Choroid plexus epithelial cell (primary cell): Measurements from ENCODE around the gene MAPK7.

Source experiments
- DNase-seq: peaks from one replicate; pipeline ENCODE4 v3.0.0-alpha.2; 2010; ENCODE audit warnings: low read depth
- H3K4me3 ChIP-seq: 2 replicates; pipeline ENCODE4 v1.5.1; 2011; ENCODE audit warnings: low read depth, mild to moderate bottlenecking, control low read depth, low read length, moderate library complexity
- CTCF ChIP-seq: conservative IDR thresholded peaks from 2 replicates; pipeline ENCODE4 v1.5.1; 2011; ENCODE audit warnings: low read depth, mild to moderate bottlenecking, control low read depth, inconsistent platforms, low read length, moderate library complexity

Gene MAPK7

GRCh38 chr17:19401321-19402010 lies 23.2 kb downstream of the MAPK7 start:
- no peak for TF ChIP-seq CTCF
- H3K4me3 ChIP-seq = no peak overlapping the region
- DNase-seq = no peak

GRCh38 chr17:19402171-19402570 lies 23.9 kb downstream of the MAPK7 start:
- TF ChIP-seq CTCF = no peak
- no peak overlapping the region for H3K4me3 ChIP-seq
- no peak for DNase-seq

GRCh38 chr17:19403021-19403420 lies 24.7 kb downstream of the MAPK7 start:
- DNase-seq = no peak
- TF ChIP-seq CTCF = no peak
- H3K4me3 ChIP-seq = no peak overlapping the region

- no peak for DNase-seq
Measured at GRCh38 chr17:19404264-19404663, 26.0 kb downstream of the MAPK7 start.

GRCh38 chr17:19405114-19405513 lies 26.8 kb downstream of the MAPK7 start:
- no peak for DNase-seq
- no peak for TF ChIP-seq CTCF
- H3K4me3 ChIP-seq = no peak overlapping the region

More at GRCh38 chr17:19404264-19404663, 26.0 kb downstream of the MAPK7 start:
- TF ChIP-seq CTCF = no peak
- no peak overlapping the region for H3K4me3 ChIP-seq

- TF ChIP-seq CTCF = no peak
- no peak for DNase-seq
- no peak overlapping the region for H3K4me3 ChIP-seq
Measured at GRCh38 chr17:19407601-19408345, 29.5 kb downstream of the MAPK7 start.

GRCh38 chr17:19408346-19408710 lies 30.0 kb downstream of the MAPK7 start:
- TF ChIP-seq CTCF = no peak
- no peak overlapping the region for H3K4me3 ChIP-seq
- no peak for DNase-seq
